Brain microvascular endothelial cell (primary cell): ENCODE results near the gene CC2D2A.
A peak's percentile ranks its signal among the peaks of the same experiment; 100 is the strongest.

Experiments
- DNase-seq: peaks from one replicate; pipeline ENCODE4 v3.0.0-alpha.2; 2020
- H3K27ac ChIP-seq: fragments of 250-450 bp; sonication (Bioruptor Pico); 2 replicates; pipeline ENCODE4 v1.5.1; 2020; ENCODE audit warnings: mild to moderate bottlenecking, moderate library complexity
- H3K27me3 ChIP-seq: fragments of 250-450 bp; sonication (Bioruptor Pico); replicated peaks from 2 replicates; pipeline ENCODE4 v1.5.1; 2020; ENCODE audit warnings: mild to moderate bottlenecking
- H3K36me3 ChIP-seq: fragments of 250-450 bp; sonication (Bioruptor Pico); replicated peaks from 2 replicates; pipeline ENCODE4 v1.5.1; 2020; ENCODE audit warnings: mild to moderate bottlenecking
- H3K4me3 ChIP-seq: 2 replicates; pipeline ENCODE4 v1.5.1; 2011; ENCODE audit warnings: low read depth, mild to moderate bottlenecking, control low read depth, low read length, moderate library complexity
- CTCF ChIP-seq: IDR thresholded peaks from 2 replicates; pipeline ENCODE4 v1.5.1; 2011; ENCODE audit warnings: low read depth, mild to moderate bottlenecking, moderate library complexity, low read length, control low read depth, inconsistent platforms; ENCODE audit errors: missing control alignments
- in situ Hi-C: cut with HindIII; loops from 2 replicates; pipeline ENCODE4 v1.10.0; 2017; ENCODE audit warnings: low sequenced_read_pairs, low pct_ligation_motif_present

CC2D2A gene

DNA sequence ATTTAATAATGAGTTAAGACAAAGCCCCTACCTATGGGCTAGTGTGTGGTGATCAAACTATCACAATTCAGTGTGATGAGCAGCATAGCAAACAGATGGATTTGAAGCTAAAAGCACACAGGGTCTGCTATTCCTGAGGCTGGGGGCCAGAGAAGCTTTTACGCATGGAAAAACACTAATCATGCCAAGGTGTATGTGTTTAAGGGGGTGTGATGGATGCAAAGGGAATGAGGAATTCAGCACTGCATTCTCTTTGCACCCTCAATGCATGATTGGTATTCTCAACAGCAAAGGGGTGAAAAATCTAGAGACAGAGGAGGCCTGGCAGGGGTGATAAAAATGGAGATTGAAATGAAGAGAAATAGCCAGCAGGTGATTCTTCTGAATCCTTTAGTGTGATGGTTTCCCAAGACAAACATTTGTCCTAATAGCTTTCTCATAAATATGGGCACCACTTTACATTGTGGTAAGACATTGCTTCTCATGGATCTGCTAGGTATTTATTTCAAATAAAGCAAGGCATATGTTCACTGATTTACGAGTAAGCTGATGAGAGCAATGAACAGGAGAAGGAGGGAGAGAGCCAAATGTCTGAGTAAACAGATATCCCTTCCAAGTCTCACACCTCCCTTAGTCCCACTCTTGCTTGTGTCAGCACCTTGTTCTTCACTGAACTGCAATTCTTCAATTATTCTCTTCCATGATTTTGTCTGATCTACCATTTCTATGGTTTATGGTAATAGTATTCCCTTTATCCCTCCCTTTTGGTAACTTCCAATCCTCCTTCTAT is 26.1 kb upstream of the CC2D2A start:
- H3K27me3 ChIP-seq = no peaks in the 10 kb centered on the region
- in situ Hi-C loops = no loop called here
- H3K27ac ChIP-seq = no peak overlapping the region
- TF ChIP-seq CTCF = no peak
- DNase-seq = no peak
- H3K36me3 ChIP-seq = no peaks in the 10 kb centered on the region
- no peak overlapping the region for H3K4me3 ChIP-seq

GRCh38 chr4:15444276-15444675 is 25.4 kb upstream of the CC2D2A start:
- Histone ChIP-seq H3K27ac (no peak overlapping the region), H3K4me3 (no peak overlapping the region), H3K36me3 (no peaks in the 10 kb centered on the region), H3K27me3 (no peaks in the 10 kb centered on the region)
- DNase-seq = no peak
- in situ Hi-C loops = no loop called here
- TF ChIP-seq CTCF = no peak

GRCh38 chr4:15444879-15445547 is 24.7 kb upstream of the CC2D2A start:
- no peak for DNase-seq
- H3K27ac ChIP-seq = no peak overlapping the region
- TF ChIP-seq CTCF = no peak

GRCh38 chr4:15451181-15451865 is 18.4 kb upstream of the CC2D2A start:
- in situ Hi-C loops = loop anchor here (25.0 kb wide), 1 partner anchor 214 kb away; no protein-coding TSS in a partner anchor
- DNase-seq = peak; percentile 20
- no peak for TF ChIP-seq CTCF
- Histone ChIP-seq H3K36me3 (no peaks in the 10 kb centered on the region), H3K27ac (peak overlapping the region; percentile 86), H3K27me3 (no peaks in the 10 kb centered on the region), H3K4me3 (no peak overlapping the region)

More at GRCh38 chr4:15444879-15445547, 24.7 kb upstream of the CC2D2A start:
- in situ Hi-C loops = no loop called here
- Histone ChIP-seq H3K27me3 (no peaks in the 10 kb centered on the region), H3K4me3 (no peak overlapping the region), H3K36me3 (no peaks in the 10 kb centered on the region)

GRCh38 chr4:15451866-15452765 is 17.6 kb upstream of the CC2D2A start:
- Histone ChIP-seq H3K4me3 (no peak overlapping the region), H3K27me3 (no peaks in the 10 kb centered on the region), H3K27ac (peak overlapping the region; percentile 86), H3K36me3 (no peaks in the 10 kb centered on the region)
- TF ChIP-seq CTCF = no peak
- peak; percentile 95 for DNase-seq
- in situ Hi-C loops = loop anchor here (25.0 kb wide), 1 partner anchor 215 kb away; no protein-coding TSS in a partner anchor
